PFSK-1 (cell line): ENCODE data around the gene KCNMA1.

ENCODE experiments used
- FOXP2 ChIP-seq: optimal IDR thresholded peaks from 2 replicates; pipeline ENCODE3; 2011; ENCODE audit warnings: borderline replicate concordance, control low read depth, inconsistent platforms; ENCODE audit not compliant: insufficient read depth; ENCODE audit errors: extremely low read length, extremely low read depth
- POLR2AphosphoS5 ChIP-seq: IDR thresholded peaks from 2 replicates; pipeline ENCODE4 v1.6.1; 2012; ENCODE audit warnings: low read depth, mild to moderate bottlenecking, control low read depth, low read length, moderate library complexity
- SIN3A ChIP-seq: IDR thresholded peaks from 2 replicates; pipeline ENCODE4 v1.6.1; 2012; ENCODE audit warnings: mild to moderate bottlenecking, low read length, moderate library complexity, borderline replicate concordance; ENCODE audit not compliant: insufficient read depth
- TAF1 ChIP-seq: IDR thresholded peaks from 2 replicates; pipeline ENCODE4 v1.6.1; 2012; ENCODE audit warnings: low read length, control low read depth, borderline replicate concordance; ENCODE audit not compliant: insufficient read depth
- TF ChIP-seq, protein P1 (sequence below), 2 experiments: IDR thresholded peaks; 2 replicates each; pipeline versions ENCODE4 v1.6.1 to v1.8.0; 2011 to 2012; ENCODE audit warnings: low read depth in 2 of 2, low read length in 2 of 2, control low read depth in 1 of 2, inconsistent platforms in 1 of 2, mild to moderate bottlenecking in 1 of 2, moderate library complexity in 1 of 2; ENCODE audit not compliant: insufficient read depth in 1 of 2

Gene KCNMA1

DNA sequence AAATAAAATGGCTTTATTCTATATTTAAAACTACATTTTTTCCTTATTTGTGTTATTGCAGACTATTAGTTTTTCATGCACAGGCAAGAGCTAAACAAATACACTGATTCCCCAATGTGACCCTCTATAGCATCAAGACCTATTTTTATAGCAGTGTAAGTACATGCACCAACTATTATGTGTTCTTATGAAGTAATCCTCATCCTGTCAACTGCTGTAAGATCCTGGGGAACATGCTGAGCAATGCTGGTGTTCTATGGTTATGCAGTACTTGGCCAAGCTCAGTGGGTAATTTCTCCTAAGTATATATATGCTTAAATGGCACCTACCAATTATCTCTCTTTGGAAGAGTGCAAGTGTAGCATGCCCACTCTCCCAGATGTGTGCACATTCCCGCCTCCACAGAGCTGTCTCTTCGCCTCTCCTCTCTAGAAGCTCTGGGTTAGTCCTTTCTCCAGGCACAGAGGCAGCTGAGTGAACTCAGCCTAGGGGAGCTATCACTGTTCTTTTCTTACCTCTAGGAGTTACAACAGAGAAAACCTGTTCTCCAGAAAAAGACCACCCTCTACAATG is 428.8 kb downstream of the KCNMA1 start:
- TF ChIP-seq TAF1 (no peak), POLR2AphosphoS5 (no peak), FOXP2 (no peak)
- TF ChIP-seq, protein P1, sequence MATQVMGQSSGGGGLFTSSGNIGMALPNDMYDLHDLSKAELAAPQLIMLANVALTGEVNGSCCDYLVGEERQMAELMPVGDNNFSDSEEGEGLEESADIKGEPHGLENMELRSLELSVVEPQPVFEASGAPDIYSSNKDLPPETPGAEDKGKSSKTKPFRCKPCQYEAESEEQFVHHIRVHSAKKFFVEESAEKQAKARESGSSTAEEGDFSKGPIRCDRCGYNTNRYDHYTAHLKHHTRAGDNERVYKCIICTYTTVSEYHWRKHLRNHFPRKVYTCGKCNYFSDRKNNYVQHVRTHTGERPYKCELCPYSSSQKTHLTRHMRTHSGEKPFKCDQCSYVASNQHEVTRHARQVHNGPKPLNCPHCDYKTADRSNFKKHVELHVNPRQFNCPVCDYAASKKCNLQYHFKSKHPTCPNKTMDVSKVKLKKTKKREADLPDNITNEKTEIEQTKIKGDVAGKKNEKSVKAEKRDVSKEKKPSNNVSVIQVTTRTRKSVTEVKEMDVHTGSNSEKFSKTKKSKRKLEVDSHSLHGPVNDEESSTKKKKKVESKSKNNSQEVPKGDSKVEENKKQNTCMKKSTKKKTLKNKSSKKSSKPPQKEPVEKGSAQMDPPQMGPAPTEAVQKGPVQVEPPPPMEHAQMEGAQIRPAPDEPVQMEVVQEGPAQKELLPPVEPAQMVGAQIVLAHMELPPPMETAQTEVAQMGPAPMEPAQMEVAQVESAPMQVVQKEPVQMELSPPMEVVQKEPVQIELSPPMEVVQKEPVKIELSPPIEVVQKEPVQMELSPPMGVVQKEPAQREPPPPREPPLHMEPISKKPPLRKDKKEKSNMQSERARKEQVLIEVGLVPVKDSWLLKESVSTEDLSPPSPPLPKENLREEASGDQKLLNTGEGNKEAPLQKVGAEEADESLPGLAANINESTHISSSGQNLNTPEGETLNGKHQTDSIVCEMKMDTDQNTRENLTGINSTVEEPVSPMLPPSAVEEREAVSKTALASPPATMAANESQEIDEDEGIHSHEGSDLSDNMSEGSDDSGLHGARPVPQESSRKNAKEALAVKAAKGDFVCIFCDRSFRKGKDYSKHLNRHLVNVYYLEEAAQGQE (IDR thresholded peaks at IDR 0.05; ENCODE audit: insufficient read depth in 1 of 2, low read depth in 2 of 2, low read length in 2 of 2): no peak

DNA sequence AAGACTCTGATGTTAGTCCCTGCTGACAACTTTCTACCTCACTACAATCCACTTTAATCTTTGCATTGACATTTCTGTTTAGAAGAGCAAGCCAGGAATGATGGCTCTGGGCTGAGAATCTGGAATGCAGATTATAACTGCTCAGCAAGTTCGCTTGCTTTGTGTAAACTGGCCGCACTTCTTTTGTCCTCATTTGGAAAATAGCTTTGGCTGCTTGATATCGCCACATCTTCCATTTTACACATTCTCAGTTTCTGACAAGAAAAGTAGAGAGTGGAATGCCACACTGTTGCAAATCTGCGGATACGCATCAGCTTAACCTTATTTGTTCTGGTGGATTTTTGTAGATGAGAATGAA is 429.8 kb downstream of the KCNMA1 start:
- no peak for TF ChIP-seq TAF1
- no peak for TF ChIP-seq POLR2AphosphoS5

DNA sequence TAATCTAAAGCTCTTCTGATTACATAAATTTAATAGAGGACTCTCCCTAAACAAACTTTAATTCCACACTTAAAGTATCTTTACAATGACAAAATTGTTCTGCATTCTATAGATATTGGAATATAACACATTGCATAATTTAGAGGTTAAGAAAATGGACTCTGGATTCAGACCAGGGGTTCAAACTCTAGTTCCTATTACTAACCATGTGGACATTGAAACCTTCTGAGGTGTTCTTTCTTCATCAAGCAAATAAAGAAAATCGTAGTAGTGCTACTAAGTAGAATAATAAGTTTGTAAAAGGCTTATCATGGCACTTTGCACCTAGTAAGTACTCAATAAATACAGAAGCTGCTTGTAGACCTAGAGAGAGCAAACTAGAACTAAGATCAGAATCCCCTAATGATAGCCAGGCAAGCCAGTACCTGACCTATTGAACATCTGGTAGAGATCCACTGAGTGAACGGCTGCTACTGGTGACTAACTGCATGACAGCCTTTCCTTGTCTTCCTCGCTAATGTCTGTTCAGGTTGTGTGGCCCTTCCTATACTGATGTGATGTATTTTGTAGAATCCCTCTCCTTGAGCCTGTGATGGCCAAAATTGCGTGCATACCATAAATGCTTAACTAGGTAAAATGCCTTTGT is 430.3 kb downstream of the KCNMA1 start:
- TF ChIP-seq, protein P1 (IDR thresholded peaks at IDR 0.05; ENCODE audit: insufficient read depth in 1 of 2, low read depth in 2 of 2, low read length in 2 of 2): no peak
- no peak for TF ChIP-seq FOXP2
- no peak for TF ChIP-seq SIN3A
- no peak for TF ChIP-seq POLR2AphosphoS5
- no peak for TF ChIP-seq TAF1

DNA sequence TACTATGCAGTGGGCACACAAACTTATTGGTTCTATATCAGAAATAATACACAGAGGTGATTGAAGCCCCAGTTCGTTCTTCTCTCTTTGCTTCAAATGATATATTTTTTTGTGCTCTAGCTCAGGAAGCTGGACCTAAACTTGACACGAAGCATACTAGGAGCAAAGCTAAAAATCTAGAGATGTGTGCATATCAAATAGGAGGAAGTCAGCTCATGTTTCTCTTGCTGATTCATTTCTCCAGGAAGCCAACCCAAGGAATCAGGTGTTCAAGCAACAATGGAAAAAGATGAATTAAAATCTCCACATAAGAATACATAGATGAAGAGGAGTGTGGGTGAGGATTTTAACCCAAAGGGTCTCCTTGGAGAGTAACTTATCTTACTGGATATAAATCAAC is 432.5 kb downstream of the KCNMA1 start:
- no peak for TF ChIP-seq TAF1
- TF ChIP-seq SIN3A: no peak
- TF ChIP-seq FOXP2: no peak
- no peak for TF ChIP-seq POLR2AphosphoS5
- TF ChIP-seq, protein P1 (IDR thresholded peaks at IDR 0.05; ENCODE audit: insufficient read depth in 1 of 2, low read depth in 2 of 2, low read length in 2 of 2): no peak

DNA sequence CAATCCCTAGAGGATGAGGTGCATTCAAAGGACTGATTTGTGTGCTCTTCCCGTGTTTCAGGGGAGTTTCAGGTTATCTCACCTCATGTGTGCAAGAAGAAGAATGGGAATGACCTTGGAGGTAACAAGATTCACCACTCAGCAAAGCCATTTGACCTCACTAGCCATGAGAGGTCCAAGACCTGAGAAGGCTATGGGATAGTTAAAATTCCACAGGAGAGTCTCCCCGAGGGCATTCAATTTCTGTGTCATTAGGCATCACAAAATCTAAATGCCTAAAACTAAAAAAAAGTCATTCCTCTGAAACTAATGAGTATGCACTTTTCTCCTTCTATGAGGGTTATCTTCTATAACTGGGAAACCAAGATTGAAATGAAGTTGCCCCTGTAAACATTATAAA is 433.4 kb downstream of the KCNMA1 start:
- TF ChIP-seq TAF1: no peak
- TF ChIP-seq SIN3A: no peak
- no peak for TF ChIP-seq POLR2AphosphoS5
- TF ChIP-seq, protein P1 (IDR thresholded peaks at IDR 0.05; ENCODE audit: insufficient read depth in 1 of 2, low read depth in 2 of 2, low read length in 2 of 2): no peak
- TF ChIP-seq FOXP2: no peak
